Mammary epithelial cell (primary cell): ENCODE results near the gene TRPV2.

Experiments used
- CTCF ChIP-seq, 2 donors: IDR thresholded peaks in 1 of 2; conservative IDR thresholded peaks in 1 of 2; 2 replicates each; pipeline ENCODE4 v1.5.1; 2011 to 2012; ENCODE audit warnings: inconsistent platforms in 2 of 2, low read length in 2 of 2, mild to moderate bottlenecking in 2 of 2, control low read depth in 1 of 2, low read depth in 1 of 2; ENCODE audit not compliant: insufficient read depth in 1 of 2; ENCODE audit errors: extremely low read depth in 1 of 2
- EZH2 ChIP-seq: IDR thresholded peaks from 2 replicates; pipeline ENCODE4 v1.6.1; 2012; ENCODE audit warnings: low read length, inconsistent platforms, borderline replicate concordance

GRCh38 chr17:16483021-16483645 lies 67.8 kb downstream of the TRPV2 start:
- TF ChIP-seq CTCF (conservative IDR thresholded peaks at IDR 0.05 in 1 of 2, IDR thresholded peaks at IDR 0.05 in 1 of 2; ENCODE audit: extremely low read depth in 1 of 2, insufficient read depth in 1 of 2, low read depth in 1 of 2, low read length in 2 of 2), result no peak
- no peak for TF ChIP-seq EZH2
